Measurements from ENCODE around the gene ZNF311. TPM values are rescaled to one million over a fixed set of nuclear protein-coding genes. Genes with fewer than 3 reads are reported as not detected.
A peak's percentile ranks its signal among the peaks of the same experiment; 100 is the strongest.
"Not testable (repeated sequence)": the region's sequence is repeated elsewhere in the genome, so short reads cannot be mapped to it uniquely, and the experiment has no call there.

ZNF311 gene
- total RNA-seq, 1 donor from 2014 or later, result 1.5 TPM

DNA sequence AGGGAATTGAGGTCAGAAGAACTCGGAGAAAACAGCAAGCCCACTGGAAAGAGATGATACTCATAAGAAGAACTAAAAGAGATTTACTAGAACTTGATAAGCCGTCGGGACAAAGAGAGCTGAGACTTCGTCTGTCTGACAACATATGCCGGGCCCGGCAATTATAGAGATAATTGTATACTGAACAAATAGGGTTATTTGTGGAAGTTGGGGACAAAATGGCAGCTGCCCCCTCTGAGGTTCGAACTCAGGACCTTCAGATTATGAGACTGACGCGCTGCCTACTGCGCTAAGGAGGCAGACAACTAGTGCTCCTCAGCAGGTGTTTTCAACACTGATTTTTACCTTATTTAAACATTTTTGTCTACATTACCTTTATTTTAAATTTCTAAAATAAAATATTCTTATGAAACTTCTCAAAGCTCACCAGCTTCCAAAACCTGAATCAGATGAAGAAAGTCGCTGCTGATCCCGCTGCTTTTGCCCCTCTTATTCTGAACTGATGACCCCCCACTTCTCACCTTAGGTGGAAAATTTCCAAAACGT is 52.0 kb downstream of the ZNF311 start:
- peak; percentile 78 for DNase-seq

DNA sequence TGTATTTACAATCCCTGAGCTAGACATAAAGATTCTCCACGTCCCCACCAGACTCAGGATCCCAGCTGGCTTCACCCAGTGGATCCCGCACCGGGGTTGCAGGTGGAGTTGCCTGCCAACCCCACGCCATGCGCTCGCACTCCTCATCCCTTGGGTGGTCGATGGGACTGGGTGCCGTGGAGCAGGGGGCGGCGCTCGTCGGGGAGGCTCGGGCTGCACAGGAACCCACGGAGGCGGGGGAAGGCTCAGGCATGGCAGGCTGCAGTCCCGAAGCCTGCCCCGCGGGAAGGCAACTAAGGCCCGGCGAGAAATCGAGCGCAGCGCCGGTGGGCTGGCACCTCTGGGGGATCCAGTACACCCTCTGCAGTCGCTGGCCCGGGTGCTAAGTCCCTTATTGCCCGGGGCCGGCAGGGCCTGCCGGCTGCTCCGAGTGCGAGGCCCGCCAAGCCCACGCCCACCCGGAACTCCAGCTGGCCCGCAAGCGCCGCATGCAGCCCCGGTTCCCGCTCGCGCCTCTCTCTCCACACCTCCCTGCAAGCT is 55.4 kb downstream of the ZNF311 start:
- not testable (repeated sequence) for DNase-seq

- DNase-seq, result no peak
Measured at GRCh38 chr6:28948782-28949486, 56.2 kb downstream of the ZNF311 start.

GRCh38 chr6:28947831-28948270 is 57.3 kb downstream of the ZNF311 start:
- no peak for DNase-seq

DNA sequence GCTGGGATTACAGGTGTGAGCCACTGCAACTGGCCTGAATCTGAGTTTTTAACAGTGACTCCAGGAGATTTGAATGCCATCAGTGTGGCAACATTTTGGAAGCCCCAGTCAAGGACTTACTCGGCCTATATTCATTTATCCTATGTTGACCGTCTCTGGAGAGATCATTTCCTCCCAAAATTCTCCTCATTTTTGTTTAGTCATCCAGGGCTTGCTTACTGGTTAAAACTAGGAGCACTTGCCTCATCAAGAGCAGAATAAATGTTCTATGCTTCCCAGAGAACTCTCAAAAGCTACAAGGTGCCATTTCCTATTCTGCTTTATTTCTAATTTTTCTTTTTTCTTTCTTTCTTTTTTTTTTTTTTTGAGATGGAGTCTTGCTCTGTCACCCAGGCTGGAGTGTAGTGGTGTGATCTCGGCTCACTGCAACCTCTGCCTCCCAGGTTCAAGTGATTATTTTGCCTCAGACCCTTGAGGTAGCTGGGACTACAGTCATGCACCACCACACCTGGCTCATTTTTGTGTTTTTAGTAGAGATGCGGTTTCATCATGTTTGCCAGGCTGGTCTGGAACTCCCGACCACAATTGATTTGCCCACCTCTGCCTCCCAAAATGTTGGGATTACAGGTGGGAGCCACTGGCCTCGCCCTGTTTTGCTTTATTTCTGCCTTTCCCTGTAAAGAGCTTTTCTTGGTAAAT is 57.9 kb downstream of the ZNF311 start:
- no peak for DNase-seq

DNA sequence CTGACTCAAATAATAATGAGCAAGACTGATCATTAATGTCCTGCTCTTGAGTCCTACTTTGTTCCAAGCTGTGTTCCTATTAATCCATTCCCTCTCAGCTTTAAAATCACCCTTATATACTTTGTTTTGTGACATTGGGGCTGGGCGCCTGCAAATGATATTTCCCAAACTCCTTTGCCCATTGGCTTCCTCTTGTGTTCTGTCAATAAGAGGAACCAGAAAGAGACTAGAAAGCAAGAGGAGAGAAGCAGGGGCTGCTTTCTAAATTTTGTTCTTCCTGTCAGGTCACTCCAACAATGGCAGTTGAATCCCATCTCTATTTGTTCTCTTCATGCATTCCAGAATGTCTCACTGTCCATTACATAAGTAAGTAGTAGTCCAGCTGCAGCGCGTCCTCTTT is 59.8 kb downstream of the ZNF311 start:
- no peak for DNase-seq

Small RNA genes within 50 kb of the gene (small RNA-seq; reads per million reads assigned to genes)
- not detected for gene RN7SL471P (ENCODE audit: low replicate concordance)

Other genes starting within 250 kb of the ZNF311 start
- gene TRIM27, start 81.3 kb downstream of the ZNF311 start, total RNA-seq, result 57.5 TPM
- not detected for gene OR2W1, start 39.9 kb upstream of the ZNF311 start, total RNA-seq
- not detected for gene OR2B3, start 82.0 kb upstream of the ZNF311 start, total RNA-seq
- not detected for gene OR2J1, start 94.2 kb upstream of the ZNF311 start, total RNA-seq
- not detected for gene OR2J3, start 102.7 kb upstream of the ZNF311 start, total RNA-seq
- not detected for gene OR2J2, start 165.6 kb upstream of the ZNF311 start, total RNA-seq

Data from tongue (tissue), 3 donors.